WTC11 (cell line): Measurements from ENCODE around the gene ADM5. TPM values are rescaled to one million over a fixed set of nuclear protein-coding genes. Genes with fewer than 3 reads are reported as not detected.

Source experiments
- ATAC-seq: fragments of 200-7000 bp; cut with Tn5 transposase; 2 replicates; pipeline ENCODE4 v1.10.0; 2021; ENCODE audit warnings: mild to moderate bottlenecking, moderate library complexity
- CTCF ChIA-PET: fragments of 300-600 bp; sonication (Branson Sonifier 250); formaldehyde crosslinking; loops from one replicate; lab custom pipeline; 2021; ENCODE audit warnings: antibody characterized with exemption; lab: Charles Lee
- POLR2A ChIA-PET: fragments of 350-600 bp; sonication (Branson Sonifier 250); formaldehyde crosslinking; loops from one replicate; lab custom pipeline; 2021; ENCODE audit warnings: antibody characterized with exemption; lab: Charles Lee
- DNase-seq: peaks from one replicate; pipeline ENCODE4 v3.0.0; 2021; ENCODE audit warnings: low spot score
- H3K27ac Mint-ChIP-seq: 2 replicates; pipeline ENCODE4 v1.8.0; 2021; ENCODE audit warnings: mixed read lengths
- H3K27me3 Mint-ChIP-seq: 2 replicates; pipeline ENCODE4 v1.8.0; 2021; ENCODE audit warnings: low read depth, mild to moderate bottlenecking, moderate library complexity, mixed read lengths
- H3K36me3 Mint-ChIP-seq: 2 replicates; pipeline ENCODE4 v1.8.0; 2021; ENCODE audit warnings: mixed read lengths
- H3K4me1 Mint-ChIP-seq: 2 replicates; pipeline ENCODE4 v1.8.0; 2022; ENCODE audit warnings: mixed read lengths
- H3K4me3 Mint-ChIP-seq: 2 replicates; pipeline ENCODE4 v1.8.0; 2021; ENCODE audit warnings: mild to moderate bottlenecking, moderate library complexity, mixed read lengths
- H3K9me3 Mint-ChIP-seq: 2 replicates; pipeline ENCODE4 v1.8.0; 2021; ENCODE audit warnings: mixed read lengths
- ATF1 ChIP-seq: sonication (generic); formaldehyde crosslinking; IDR thresholded peaks from 2 replicates; pipeline ENCODE4 v1.8.1; 2023; ENCODE audit warnings: mild to moderate bottlenecking, moderate library complexity, missing genetic modification reagents
- E2F4 ChIP-seq: sonication (generic); formaldehyde crosslinking; IDR thresholded peaks from 2 replicates; pipeline ENCODE4 v1.8.1; 2022; ENCODE audit warnings: low read depth, mild to moderate bottlenecking, moderate library complexity, missing genetic modification reagents, borderline replicate concordance
- FOXP4 ChIP-seq: sonication (generic); formaldehyde crosslinking; IDR thresholded peaks from 2 replicates; pipeline ENCODE4 v1.8.0; 2022; ENCODE audit warnings: mild to moderate bottlenecking, missing genetic modification reagents
- HMGXB4 ChIP-seq: sonication (generic); formaldehyde crosslinking; IDR thresholded peaks from 2 replicates; pipeline ENCODE4 v1.8.1; 2023; ENCODE audit warnings: mild to moderate bottlenecking, moderate library complexity, missing genetic modification reagents
- OVOL2 ChIP-seq: fragments of 250-450 bp; sonication (Bioruptor Pico); IDR thresholded peaks from 2 replicates; pipeline ENCODE4 v1.9.0; 2021; ENCODE audit warnings: mild to moderate bottlenecking, borderline replicate concordance
- STAT6 ChIP-seq: sonication (generic); formaldehyde crosslinking; conservative IDR thresholded peaks from 2 replicates; pipeline ENCODE4 v1.8.1; 2023; ENCODE audit warnings: mild to moderate bottlenecking, low read depth, missing genetic modification reagents, moderate library complexity
- TCF7 ChIP-seq: sonication (generic); formaldehyde crosslinking; IDR thresholded peaks from 2 replicates; pipeline ENCODE4 v1.8.0; 2022; ENCODE audit warnings: mild to moderate bottlenecking, low read depth, missing genetic modification reagents, moderate library complexity
- TEAD1 ChIP-seq: sonication (generic); formaldehyde crosslinking; IDR thresholded peaks from 2 replicates; pipeline ENCODE4 v1.8.0; 2022; ENCODE audit warnings: mild to moderate bottlenecking, missing genetic modification reagents
- ZMAT4 ChIP-seq: fragments of 250-450 bp; sonication (Bioruptor Pico); IDR thresholded peaks from 2 replicates; pipeline ENCODE4 v1.9.0; 2021; ENCODE audit warnings: mild to moderate bottlenecking
- ZNF121 ChIP-seq: sonication (generic); formaldehyde crosslinking; IDR thresholded peaks from 2 replicates; pipeline ENCODE4 v1.8.0; 2023; ENCODE audit warnings: missing genetic modification reagents
- ZNF219 ChIP-seq: sonication (generic); formaldehyde crosslinking; IDR thresholded peaks from 2 replicates; pipeline ENCODE4 v1.8.0; 2023; ENCODE audit warnings: missing genetic modification reagents, mild to moderate bottlenecking, borderline replicate concordance
- ZNF232 ChIP-seq: sonication (generic); formaldehyde crosslinking; IDR thresholded peaks from 2 replicates; pipeline ENCODE4 v1.8.0; 2022; ENCODE audit warnings: mild to moderate bottlenecking, missing genetic modification reagents
- ZNF416 ChIP-seq: fragments of 250-450 bp; sonication (Bioruptor Pico); IDR thresholded peaks from 2 replicates; pipeline ENCODE4 v1.9.0; 2021; ENCODE audit warnings: mild to moderate bottlenecking, inconsistent platforms
- ZNF423 ChIP-seq: fragments of 250-450 bp; sonication (Bioruptor Pico); IDR thresholded peaks from 2 replicates; pipeline ENCODE4 v2.1.2; 2022; ENCODE audit warnings: mild to moderate bottlenecking, moderate library complexity
- total RNA-seq: library from RNA; stranded (reverse); gene quantifications from 3 replicates; pipeline ENCODE4 v1.2.3, GENCODE V29; 2021
- TF ChIP-seq, protein P1 (sequence below): sonication (generic); formaldehyde crosslinking; IDR thresholded peaks from 2 replicates; pipeline ENCODE4 v1.8.1; 2022; ENCODE audit warnings: mild to moderate bottlenecking, missing genetic modification reagents, moderate library complexity, borderline replicate concordance

ADM5 gene
- total RNA-seq, 1 experiment from 2014 or later, result 6.7 TPM

DNA sequence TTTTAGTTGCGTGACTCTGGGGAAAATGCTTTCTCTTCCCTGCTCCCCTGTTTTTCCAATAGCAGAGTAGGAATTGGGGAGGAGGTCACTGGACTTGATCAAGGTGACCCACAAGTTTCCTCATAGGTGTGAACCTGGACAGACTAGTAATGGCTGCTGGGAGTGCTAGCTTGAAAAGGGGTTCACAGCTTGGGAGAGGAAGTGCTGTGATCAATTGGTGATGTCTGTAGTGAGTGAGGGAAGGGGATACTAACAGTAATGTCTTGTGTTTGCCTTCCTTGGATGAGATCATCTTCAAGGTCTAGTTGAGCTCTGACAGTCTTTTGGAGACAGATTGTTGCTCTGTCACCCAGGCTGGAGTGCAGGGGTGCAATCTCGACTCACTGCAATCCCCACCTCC, 21.9 kb upstream of the ADM5 start:
- H3K27ac Mint-ChIP-seq, result no peak overlapping the region
- POLR2A ChIA-PET, result no interaction called here
- peak overlapping the region; percentile 98 for H3K4me3 Mint-ChIP-seq
- DNase-seq (no peak), ATAC-seq (no peak)
- no peaks in the 10 kb centered on the region for H3K9me3 Mint-ChIP-seq
- peaks cover 20% of the 10 kb centered on the region for H3K4me1 Mint-ChIP-seq
- peaks cover 29% of the 10 kb centered on the region for H3K36me3 Mint-ChIP-seq
- TF ChIP-seq ZNF232 (CRISPR knock-in tag), result no peak
- CTCF ChIA-PET, result interaction anchor here (1.2 kb wide), 1 partner anchor 12 kb away, joined by 3 read pairs; no protein-coding TSS in a partner anchor
- H3K27me3 Mint-ChIP-seq, result no peaks in the 10 kb centered on the region; the same call in 1 of the 2 replicates

DNA sequence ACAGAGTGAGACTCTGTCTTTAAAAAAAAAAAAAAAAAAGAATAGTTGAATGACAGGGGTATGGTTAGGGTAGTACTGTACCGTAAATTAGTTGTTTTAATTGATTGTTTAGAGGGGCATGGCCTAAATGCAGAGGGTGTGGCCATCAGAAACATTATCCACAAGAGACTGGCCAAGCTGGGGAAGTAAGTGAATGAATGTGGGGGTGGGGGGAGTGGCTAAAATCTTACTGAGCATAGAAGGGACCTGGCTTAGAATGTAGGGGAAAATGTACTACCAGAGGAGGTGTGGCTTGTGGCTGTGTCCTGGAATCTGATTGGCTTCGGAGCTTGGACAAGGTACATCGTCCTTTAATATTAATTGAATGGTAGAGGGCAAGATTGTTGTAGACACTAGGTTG, 19.9 kb upstream of the ADM5 start:
- Mint-ChIP-seq H3K4me1 (peaks cover 15% of the 10 kb centered on the region), H3K9me3 (no peaks in the 10 kb centered on the region), H3K27me3 (no peaks in the 10 kb centered on the region; the same call in 1 of the 2 replicates), H3K36me3 (peaks cover 27% of the 10 kb centered on the region), H3K4me3 (no peak overlapping the region), H3K27ac (peak overlapping the region; percentile 81)
- POLR2A ChIA-PET, result no interaction called here
- no peak for TF ChIP-seq TEAD1 (CRISPR knock-in tag)
- no peak for TF ChIP-seq OVOL2 (CRISPR knock-in tag)
- no peak for TF ChIP-seq E2F4
- no peak for TF ChIP-seq ZNF416 (CRISPR knock-in tag)
- TF ChIP-seq ZMAT4, result no peak
- TF ChIP-seq STAT6, result no peak
- no peak for TF ChIP-seq TCF7
- no peak for TF ChIP-seq ZNF121 (CRISPR knock-in tag)
- TF ChIP-seq FOXP4 (CRISPR knock-in tag), result no peak
- no peak for TF ChIP-seq ATF1 (CRISPR knock-in tag)
- TF ChIP-seq HMGXB4 (CRISPR knock-in tag), result no peak
- no peak for TF ChIP-seq ZNF219 (CRISPR knock-in tag)
- TF ChIP-seq, protein P1, sequence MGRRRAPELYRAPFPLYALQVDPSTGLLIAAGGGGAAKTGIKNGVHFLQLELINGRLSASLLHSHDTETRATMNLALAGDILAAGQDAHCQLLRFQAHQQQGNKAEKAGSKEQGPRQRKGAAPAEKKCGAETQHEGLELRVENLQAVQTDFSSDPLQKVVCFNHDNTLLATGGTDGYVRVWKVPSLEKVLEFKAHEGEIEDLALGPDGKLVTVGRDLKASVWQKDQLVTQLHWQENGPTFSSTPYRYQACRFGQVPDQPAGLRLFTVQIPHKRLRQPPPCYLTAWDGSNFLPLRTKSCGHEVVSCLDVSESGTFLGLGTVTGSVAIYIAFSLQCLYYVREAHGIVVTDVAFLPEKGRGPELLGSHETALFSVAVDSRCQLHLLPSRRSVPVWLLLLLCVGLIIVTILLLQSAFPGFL (CRISPR knock-in tag), result no peak
- no peak for TF ChIP-seq ZNF423 (CRISPR knock-in tag)
- DNase-seq (no peak), ATAC-seq (no peak)
- CTCF ChIA-PET, result interaction anchor here (0.9 to 10.7 kb wide), 2 partner anchors 11 to 28 kb away, joined by 5 to 108 read pairs; partner anchors contain the start of genes RRAS and SCAF1
